Panc1 (cell line): ENCODE results near the gene CPA2. TPM values are rescaled to one million over a fixed set of nuclear protein-coding genes. Genes with fewer than 3 reads are reported as not detected.

Experiments used
- ATAC-seq: fragments of 200-7000 bp; cut with Tn5 transposase; 2 replicates; pipeline ENCODE4 v1.9.1; 2020; ENCODE audit warnings: mild to moderate bottlenecking, moderate library complexity
- BruUV-seq: library from RNA; stranded (reverse); fragments of 400-500 nt; replicated peaks from 2 replicates; lab custom pipeline; 2021; lab: Mats Ljungman, UMichigan
- CTCF ChIA-PET: fragments of 300-600 bp; sonication (Branson Sonifier 250); formaldehyde crosslinking; loops from one replicate; lab custom pipeline; 2022; ENCODE audit warnings: antibody characterized with exemption; lab: Charles Lee
- POLR2A ChIA-PET: fragments of 300-600 bp; sonication (Branson Sonifier 250); formaldehyde crosslinking; loops from one replicate; lab custom pipeline; 2022; ENCODE audit warnings: antibody characterized with exemption; lab: Charles Lee
- DNase-seq: peaks from one replicate; pipeline ENCODE4 v3.0.0-alpha.2; 2010; ENCODE audit warnings: low read depth, low spot score
- H3K27ac ChIP-seq: 2 replicates; pipeline ENCODE4 v1.5.1; 2011; ENCODE audit warnings: mild to moderate bottlenecking, low read length, inconsistent platforms
- H3K27me3 ChIP-seq: fragments of 200-500 bp; sonication (Bioruptor generic); 2 replicates; pipeline ENCODE4 v1.6.0; 2014; ENCODE audit warnings: low read length, inconsistent platforms; ENCODE audit not compliant: control insufficient read depth, insufficient read depth
- H3K36me3 ChIP-seq: fragments of 200-500 bp; sonication (Bioruptor generic); 2 replicates; pipeline ENCODE4 v1.5.1; 2014; ENCODE audit warnings: inconsistent platforms, mild to moderate bottlenecking, low read length, moderate library complexity; ENCODE audit not compliant: control insufficient read depth, insufficient read depth
- H3K4me1 ChIP-seq: 2 replicates; pipeline ENCODE4 v1.5.1; 2011; ENCODE audit warnings: inconsistent platforms, mild to moderate bottlenecking, low read length, moderate library complexity; ENCODE audit not compliant: control insufficient read depth, insufficient read depth
- H3K4me3 ChIP-seq, 2 experiments: 2 replicates each; pipeline ENCODE4 v1.5.1; 2011 to 2012; ENCODE audit warnings: low read depth in 2 of 2, low read length in 2 of 2, mild to moderate bottlenecking in 2 of 2, inconsistent platforms in 1 of 2, moderate library complexity in 1 of 2
- H3K9me3 ChIP-seq: fragments of 200-500 bp; sonication (Bioruptor generic); 2 replicates; pipeline ENCODE4 v1.5.1; 2014; ENCODE audit warnings: low read depth, mild to moderate bottlenecking, inconsistent platforms, low read length, moderate library complexity; ENCODE audit not compliant: control insufficient read depth, insufficient read depth
- POLR2AphosphoS5 ChIP-seq: IDR thresholded peaks from 2 replicates; pipeline ENCODE4 v1.6.1; 2012; ENCODE audit warnings: mild to moderate bottlenecking, low read depth, low read length, moderate library complexity
- SIN3A ChIP-seq: IDR thresholded peaks from 2 replicates; pipeline ENCODE4 v1.6.1; 2012; ENCODE audit warnings: low read depth, mild to moderate bottlenecking, low read length, moderate library complexity, borderline replicate concordance; ENCODE audit not compliant: insufficient read depth
- TCF7L2 ChIP-seq: IDR thresholded peaks from 2 replicates; pipeline ENCODE4 v1.6.1; 2011; ENCODE audit warnings: mild to moderate bottlenecking, low read depth, low read length, inconsistent platforms
- in situ Hi-C: cut with HindIII; loops from 2 replicates; pipeline ENCODE4 v1.10.0; 2016; ENCODE audit warnings: low sequenced_read_pairs, low pct_unique_long_range_greater_than_20kb
- intact Hi-C: fragments of 100-400 bp; cut with micrococcal nuclease; formaldehyde crosslinking; loops from one replicate; pipeline ENCODE4 v1.10.0; 2022; ENCODE audit not compliant: unreplicated experiment
- total RNA-seq: library from RNA; stranded (reverse); gene quantifications from one replicate; pipeline ENCODE4 v1.2.1, GENCODE V29; 2021; ENCODE audit not compliant: unreplicated experiment
- TF ChIP-seq, protein P1 (sequence below): fragments of 450-650 bp; IDR thresholded peaks from 2 replicates; pipeline ENCODE4 v1.5.1; 2017; ENCODE audit warnings: mild to moderate bottlenecking
- TF ChIP-seq, protein P2 (sequence below), 2 experiments: IDR thresholded peaks; 2 replicates each; pipeline ENCODE4 v1.6.1; 2011 to 2012; ENCODE audit warnings: low read depth in 2 of 2, control low read depth in 1 of 2, low read length in 1 of 2, mild to moderate bottlenecking in 1 of 2, moderate library complexity in 1 of 2; ENCODE audit not compliant: insufficient read depth in 1 of 2

The CPA2 gene
- total RNA-seq, 1 experiment from 2014 or later: 0.87 TPM

DNA sequence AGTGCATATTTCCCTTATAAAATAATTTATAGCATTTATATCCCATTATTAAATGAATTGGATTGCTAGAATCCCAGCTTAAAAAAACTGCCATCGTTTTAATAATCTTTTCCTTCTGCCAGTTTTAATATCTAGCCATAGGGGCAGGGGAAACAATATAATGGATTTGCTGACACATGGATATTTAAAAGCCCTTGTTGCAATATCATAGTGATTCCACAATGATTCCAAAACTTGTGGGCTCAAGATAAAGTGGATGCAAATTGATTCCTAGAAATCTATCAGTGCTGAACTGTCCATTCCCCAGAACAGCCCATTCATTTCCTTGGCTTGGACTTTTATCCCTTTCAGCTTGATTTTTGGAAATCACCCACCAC is 2.6 kb downstream of the CPA2 start:
- no peak overlapping the region for H3K4me3 ChIP-seq
- H3K27me3 ChIP-seq: no peaks in the 10 kb centered on the region
- no peak overlapping the region for H3K27ac ChIP-seq
- H3K36me3 ChIP-seq: no peaks in the 10 kb centered on the region
- H3K9me3 ChIP-seq: no peaks in the 10 kb centered on the region
- ChIA-PET POLR2A (no interaction called here), CTCF (no interaction called here)
- in situ Hi-C loops (no loop called here), intact Hi-C loops (no loop called here)
- TF ChIP-seq SIN3A (no peak), TCF7L2 (no peak), POLR2AphosphoS5 (no peak)
- TF ChIP-seq, protein P1, sequence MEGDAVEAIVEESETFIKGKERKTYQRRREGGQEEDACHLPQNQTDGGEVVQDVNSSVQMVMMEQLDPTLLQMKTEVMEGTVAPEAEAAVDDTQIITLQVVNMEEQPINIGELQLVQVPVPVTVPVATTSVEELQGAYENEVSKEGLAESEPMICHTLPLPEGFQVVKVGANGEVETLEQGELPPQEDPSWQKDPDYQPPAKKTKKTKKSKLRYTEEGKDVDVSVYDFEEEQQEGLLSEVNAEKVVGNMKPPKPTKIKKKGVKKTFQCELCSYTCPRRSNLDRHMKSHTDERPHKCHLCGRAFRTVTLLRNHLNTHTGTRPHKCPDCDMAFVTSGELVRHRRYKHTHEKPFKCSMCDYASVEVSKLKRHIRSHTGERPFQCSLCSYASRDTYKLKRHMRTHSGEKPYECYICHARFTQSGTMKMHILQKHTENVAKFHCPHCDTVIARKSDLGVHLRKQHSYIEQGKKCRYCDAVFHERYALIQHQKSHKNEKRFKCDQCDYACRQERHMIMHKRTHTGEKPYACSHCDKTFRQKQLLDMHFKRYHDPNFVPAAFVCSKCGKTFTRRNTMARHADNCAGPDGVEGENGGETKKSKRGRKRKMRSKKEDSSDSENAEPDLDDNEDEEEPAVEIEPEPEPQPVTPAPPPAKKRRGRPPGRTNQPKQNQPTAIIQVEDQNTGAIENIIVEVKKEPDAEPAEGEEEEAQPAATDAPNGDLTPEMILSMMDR: no peak
- TF ChIP-seq, protein P2, sequence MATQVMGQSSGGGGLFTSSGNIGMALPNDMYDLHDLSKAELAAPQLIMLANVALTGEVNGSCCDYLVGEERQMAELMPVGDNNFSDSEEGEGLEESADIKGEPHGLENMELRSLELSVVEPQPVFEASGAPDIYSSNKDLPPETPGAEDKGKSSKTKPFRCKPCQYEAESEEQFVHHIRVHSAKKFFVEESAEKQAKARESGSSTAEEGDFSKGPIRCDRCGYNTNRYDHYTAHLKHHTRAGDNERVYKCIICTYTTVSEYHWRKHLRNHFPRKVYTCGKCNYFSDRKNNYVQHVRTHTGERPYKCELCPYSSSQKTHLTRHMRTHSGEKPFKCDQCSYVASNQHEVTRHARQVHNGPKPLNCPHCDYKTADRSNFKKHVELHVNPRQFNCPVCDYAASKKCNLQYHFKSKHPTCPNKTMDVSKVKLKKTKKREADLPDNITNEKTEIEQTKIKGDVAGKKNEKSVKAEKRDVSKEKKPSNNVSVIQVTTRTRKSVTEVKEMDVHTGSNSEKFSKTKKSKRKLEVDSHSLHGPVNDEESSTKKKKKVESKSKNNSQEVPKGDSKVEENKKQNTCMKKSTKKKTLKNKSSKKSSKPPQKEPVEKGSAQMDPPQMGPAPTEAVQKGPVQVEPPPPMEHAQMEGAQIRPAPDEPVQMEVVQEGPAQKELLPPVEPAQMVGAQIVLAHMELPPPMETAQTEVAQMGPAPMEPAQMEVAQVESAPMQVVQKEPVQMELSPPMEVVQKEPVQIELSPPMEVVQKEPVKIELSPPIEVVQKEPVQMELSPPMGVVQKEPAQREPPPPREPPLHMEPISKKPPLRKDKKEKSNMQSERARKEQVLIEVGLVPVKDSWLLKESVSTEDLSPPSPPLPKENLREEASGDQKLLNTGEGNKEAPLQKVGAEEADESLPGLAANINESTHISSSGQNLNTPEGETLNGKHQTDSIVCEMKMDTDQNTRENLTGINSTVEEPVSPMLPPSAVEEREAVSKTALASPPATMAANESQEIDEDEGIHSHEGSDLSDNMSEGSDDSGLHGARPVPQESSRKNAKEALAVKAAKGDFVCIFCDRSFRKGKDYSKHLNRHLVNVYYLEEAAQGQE (IDR thresholded peaks at IDR 0.05; ENCODE audit: insufficient read depth in 1 of 2, low read depth in 2 of 2, low read length in 1 of 2): no peak
- DNase-seq: no peak
- BruUV-seq: no TSS peak
- ATAC-seq: no peak
- H3K4me1 ChIP-seq: no peaks in the 10 kb centered on the region

DNA sequence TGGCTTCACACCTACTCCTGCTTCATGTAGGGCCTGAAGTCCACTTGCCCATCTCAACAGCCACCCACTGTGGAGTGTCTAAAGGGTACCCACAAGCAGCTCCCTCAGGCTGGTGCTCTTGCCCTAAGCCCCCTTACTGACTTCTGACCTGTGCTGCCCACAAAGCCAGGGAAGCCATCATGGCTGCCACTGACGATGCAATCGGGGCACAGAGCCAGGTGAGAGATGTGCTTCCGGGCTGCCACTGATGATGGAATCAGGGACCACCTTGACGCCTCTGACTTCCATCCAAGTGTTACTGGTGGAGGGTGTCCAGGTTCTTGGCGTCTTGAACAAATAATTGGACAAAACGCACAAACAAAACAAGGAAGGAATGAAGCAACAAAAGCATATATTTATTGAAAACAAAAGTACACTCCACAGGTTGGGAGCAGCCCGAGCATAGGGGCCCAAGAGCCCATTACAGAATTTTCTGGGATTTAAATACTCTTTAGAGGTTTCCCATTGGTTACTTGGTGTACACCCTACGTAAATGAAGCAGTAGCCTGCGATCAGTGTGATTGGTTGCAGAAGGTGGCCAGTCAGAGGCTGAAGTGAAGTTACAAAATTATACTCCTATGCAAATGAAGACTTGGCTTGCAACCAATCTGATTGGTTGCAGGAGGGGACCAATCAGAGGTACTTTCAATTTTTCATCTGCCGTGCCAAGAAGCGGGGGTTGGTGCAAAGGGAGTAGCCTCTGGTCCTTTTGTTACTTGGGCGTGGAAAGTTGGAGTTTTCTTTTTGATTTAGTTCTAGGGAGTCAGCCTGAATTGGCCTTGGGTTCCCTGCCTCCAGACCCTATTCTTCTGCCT is 4.5 kb downstream of the CPA2 start:
- H3K27me3 ChIP-seq: no peaks in the 10 kb centered on the region
- H3K27ac ChIP-seq: no peak overlapping the region
- no peaks in the 10 kb centered on the region for H3K9me3 ChIP-seq
- no peak overlapping the region for H3K4me3 ChIP-seq
- H3K36me3 ChIP-seq: no peaks in the 10 kb centered on the region
- in situ Hi-C loops (no loop called here), intact Hi-C loops (no loop called here)
- no peaks in the 10 kb centered on the region for H3K4me1 ChIP-seq
- DNase-seq (no peak), ATAC-seq (no peak)
- ChIA-PET CTCF (no interaction called here), POLR2A (no interaction called here)
- BruUV-seq: no TSS peak
- TF ChIP-seq, protein P1: no peak
- TF ChIP-seq SIN3A: no peak
- TF ChIP-seq, protein P2 (IDR thresholded peaks at IDR 0.05; ENCODE audit: insufficient read depth in 1 of 2, low read depth in 2 of 2, low read length in 1 of 2): no peak
- no peak for TF ChIP-seq TCF7L2
- no peak for TF ChIP-seq POLR2AphosphoS5
